Suprapubic skin (tissue), 4 donors: ENCODE results near the gene RPL15. TPM values are rescaled to one million over a fixed set of nuclear protein-coding genes. Genes with fewer than 3 reads are reported as not detected.
"Not testable (repeated sequence)": the region's sequence is repeated elsewhere in the genome, so short reads cannot be mapped to it uniquely, and the experiment has no call there.

Experiments used
- DNase-seq, 2 donors: peaks; one replicate each; pipeline ENCODE4 v3.0.0-alpha.2; 2019; ENCODE audit warnings: low spot score in 2 of 2
- H3K27ac ChIP-seq: fragments of 200-600 bp; sonication (generic); one replicate; pipeline ENCODE4 v1.5.1; 2019
- H3K27me3 ChIP-seq: fragments of 200-600 bp; sonication (generic); one replicate; pipeline ENCODE4 v1.5.1; 2019
- H3K36me3 ChIP-seq: fragments of 200-600 bp; sonication (generic); one replicate; pipeline ENCODE4 v1.5.1; 2019
- H3K4me1 ChIP-seq: fragments of 200-600 bp; sonication (generic); one replicate; pipeline ENCODE4 v1.5.1; 2019
- H3K4me3 ChIP-seq: fragments of 200-600 bp; sonication (generic); one replicate; pipeline ENCODE4 v1.5.1; 2019; ENCODE audit warnings: mild to moderate bottlenecking
- H3K9me3 ChIP-seq: fragments of 200-600 bp; sonication (generic); one replicate; pipeline ENCODE4 v1.5.1; 2019
- CTCF ChIP-seq, 2 donors: fragments of 200-600 bp in 1 of 2; fragments of 450-650 bp in 1 of 2; sonication (generic) in 1 of 2; IDR thresholded peaks; one replicate each; pipeline ENCODE4 v1.5.1; 2016 to 2019; ENCODE audit warnings: antibody characterized with exemption in 2 of 2, mild to moderate bottlenecking in 1 of 2, moderate library complexity in 1 of 2
- EP300 ChIP-seq: sonication (generic); formaldehyde crosslinking; IDR thresholded peaks from one replicate; pipeline ENCODE4 v1.6.1; 2017; ENCODE audit warnings: antibody characterized with exemption
- POLR2A ChIP-seq, 2 donors: fragments of 450-650 bp; IDR thresholded peaks; one replicate each; pipeline ENCODE4 v1.6.1; 2017; ENCODE audit warnings: antibody characterized with exemption in 2 of 2, mild to moderate bottlenecking in 2 of 2, moderate library complexity in 2 of 2
- POLR2AphosphoS5 ChIP-seq, 3 donors: sonication (generic); formaldehyde crosslinking; IDR thresholded peaks; one replicate each; pipeline ENCODE4 v1.6.1; 2017; ENCODE audit warnings: antibody characterized with exemption in 3 of 3
- WGBS: methylation state at CpG from one replicate; pipeline ENCODE4 v1.1.5; 2018; 5-methylcytosine and 5-hydroxymethylcytosine counted together
- total RNA-seq, 4 donors: library from RNA; depleted of rRNA; stranded (reverse); fragments of >200 nt; gene quantifications; one replicate each; pipeline ENCODE4 v1.1.0, GENCODE V29; 2016

RPL15 gene
- total RNA-seq, 4 donors from 2014 or later, result 1,650 to 2,624 (median 2,399) TPM

DNA sequence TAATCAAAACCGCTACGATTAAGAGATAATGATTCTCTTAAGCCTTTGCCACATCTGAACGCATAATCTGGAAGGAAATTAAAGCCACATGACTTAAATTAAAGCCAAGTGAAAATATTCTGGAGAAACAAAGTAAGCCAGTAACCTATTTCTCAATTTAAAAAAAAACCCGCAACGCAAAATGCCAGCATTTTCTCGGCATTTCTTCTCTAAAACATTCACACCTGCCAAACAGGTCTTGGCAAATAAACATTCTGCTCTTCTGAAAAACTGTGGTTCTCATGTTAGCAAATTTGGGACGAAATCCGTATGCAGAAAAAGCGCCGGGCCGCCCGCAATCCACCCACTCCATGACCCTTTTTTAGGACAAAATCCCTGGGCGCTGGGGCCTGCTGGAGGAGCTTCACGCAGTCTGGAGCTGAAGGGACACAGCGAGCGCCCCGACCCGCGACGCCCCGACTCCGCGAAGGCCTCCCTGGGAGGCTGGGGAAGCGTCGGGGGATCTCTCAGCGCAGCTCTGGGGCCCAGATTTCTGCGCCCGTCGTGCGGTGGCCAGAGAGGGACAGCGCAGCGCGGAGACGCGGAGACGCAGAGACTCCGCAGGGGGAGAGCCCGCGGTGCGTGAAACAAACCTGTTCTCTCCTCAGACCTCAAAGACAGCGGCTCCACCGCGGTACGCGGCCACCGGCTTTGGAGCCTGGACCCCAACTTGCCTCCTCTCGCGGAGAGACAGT is 613 bp upstream of the RPL15 start:
- peak; percentile 6 for TF ChIP-seq EP300
- TF ChIP-seq POLR2AphosphoS5 (IDR thresholded peaks at IDR 0.05), result no peak
- peak in 1 of 2 donors; percentile 80 for DNase-seq

DNA sequence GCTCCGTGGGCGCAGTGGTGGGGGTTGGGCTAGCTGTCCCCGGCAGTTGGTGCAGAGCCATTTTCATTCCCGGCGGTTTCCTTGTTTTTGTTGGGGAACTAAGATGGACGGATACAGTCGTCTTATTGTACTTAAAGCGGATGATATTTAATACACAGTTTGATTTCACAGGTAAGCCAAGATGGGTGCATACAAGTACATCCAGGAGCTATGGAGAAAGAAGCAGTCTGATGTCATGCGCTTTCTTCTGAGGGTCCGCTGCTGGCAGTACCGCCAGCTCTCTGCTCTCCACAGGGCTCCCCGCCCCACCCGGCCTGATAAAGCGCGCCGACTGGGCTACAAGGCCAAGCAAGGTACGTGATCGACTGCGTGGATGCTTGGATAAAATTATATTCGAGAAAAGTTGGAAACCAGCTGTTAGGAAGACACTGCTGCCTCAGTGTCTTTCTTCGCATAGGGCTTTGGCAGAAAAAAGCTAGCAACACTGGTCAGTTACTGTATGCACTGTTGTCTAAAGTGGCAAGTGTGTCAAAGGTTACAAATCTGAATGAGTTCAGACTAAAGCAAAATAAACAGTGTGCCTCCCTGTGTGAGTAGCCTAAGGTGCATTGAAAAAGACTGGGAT is 859 bp downstream of the RPL15 start:
- Histone ChIP-seq H3K36me3 (peaks cover 41% of the 10 kb centered on the region), H3K4me3 (peak overlapping the region; percentile 86), H3K27ac (peak overlapping the region; percentile 95), H3K4me1 (peaks cover 38% of the 10 kb centered on the region)
- not testable (repeated sequence) for H3K9me3 ChIP-seq, H3K27me3 ChIP-seq, DNase-seq
- 2% methylated on average over 20 of the region's 21 CpGs for WGBS

More for the DNA sequence above, 613 bp upstream of the RPL15 start:
- no peaks in the 10 kb centered on the region for H3K9me3 ChIP-seq
- H3K27me3 ChIP-seq, result no peaks in the 10 kb centered on the region
- under 1% methylated on average over 45 of the region's 48 CpGs for WGBS
- peak overlapping the region; percentile 95 for H3K27ac ChIP-seq
- peaks cover 38% of the 10 kb centered on the region for H3K4me1 ChIP-seq
- H3K4me3 ChIP-seq, result peak overlapping the region; percentile 86
- H3K36me3 ChIP-seq, result peaks cover 28% of the 10 kb centered on the region

- Histone ChIP-seq H3K27ac (peak overlapping the region; percentile 95), H3K36me3 (peaks cover 42% of the 10 kb centered on the region), H3K4me1 (peaks cover 35% of the 10 kb centered on the region), H3K4me3 (peak overlapping the region; percentile 86)
- WGBS, result 26% methylated on average over 12 of the region's 12 CpGs
- not testable (repeated sequence) for H3K27me3 ChIP-seq, H3K9me3 ChIP-seq, DNase-seq
Measured at GRCh38 chr3:23918331-23918730, 1.4 kb downstream of the RPL15 start.

GRCh38 chr3:23919628-23920027 is 2.7 kb downstream of the RPL15 start:
- 70% methylated on average over 2 of the region's 2 CpGs for WGBS

DNA sequence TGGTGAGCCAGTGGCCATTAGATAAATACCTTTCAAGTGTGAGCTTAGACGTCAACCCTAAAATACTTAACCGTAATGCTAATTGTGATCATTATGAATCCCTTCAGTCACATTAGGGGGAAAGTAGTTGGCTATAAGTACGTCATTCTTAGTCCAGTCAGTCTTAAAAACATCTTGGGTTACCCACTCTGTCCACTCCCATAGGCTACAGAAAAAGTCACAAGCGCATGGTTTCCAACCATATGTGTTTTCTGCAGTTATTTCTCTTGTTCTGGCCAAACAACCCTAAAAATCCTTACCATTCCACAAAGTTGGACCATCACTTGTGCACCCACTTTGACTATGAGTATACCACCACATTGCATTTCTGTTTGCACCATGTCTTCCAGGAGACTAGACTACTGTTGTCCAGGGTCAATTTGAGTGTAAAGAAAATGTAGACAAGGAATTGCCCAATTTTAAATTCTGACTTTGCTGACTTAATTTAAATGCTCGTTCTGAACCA is 3.3 kb downstream of the RPL15 start:
- Histone ChIP-seq H3K4me1 (peaks cover 32% of the 10 kb centered on the region), H3K27me3 (no peaks in the 10 kb centered on the region), H3K36me3 (peaks cover 42% of the 10 kb centered on the region), H3K9me3 (no peaks in the 10 kb centered on the region), H3K27ac (no peak overlapping the region), H3K4me3 (no peak overlapping the region)
- no peak for DNase-seq
- no peak for TF ChIP-seq POLR2A (IDR thresholded peaks at IDR 0.05)
- WGBS, result 85% methylated on average over 5 of the region's 5 CpGs

More at GRCh38 chr3:23919628-23920027, 2.7 kb downstream of the RPL15 start:
- Histone ChIP-seq H3K27ac (no peak overlapping the region), H3K36me3 (peaks cover 42% of the 10 kb centered on the region), H3K27me3 (no peaks in the 10 kb centered on the region), H3K9me3 (no peaks in the 10 kb centered on the region), H3K4me3 (no peak overlapping the region), H3K4me1 (peaks cover 33% of the 10 kb centered on the region)
- DNase-seq, result no peak
- no peak for TF ChIP-seq EP300
- no peak for TF ChIP-seq POLR2AphosphoS5 (IDR thresholded peaks at IDR 0.05)
- TF ChIP-seq POLR2A (IDR thresholded peaks at IDR 0.05), result no peak
- no peak for TF ChIP-seq CTCF (IDR thresholded peaks at IDR 0.05)

GRCh38 chr3:23921052-23921511 is 4.2 kb downstream of the RPL15 start:
- Histone ChIP-seq H3K27me3 (no peaks in the 10 kb centered on the region), H3K9me3 (no peaks in the 10 kb centered on the region), H3K4me1 (peaks cover 23% of the 10 kb centered on the region), H3K4me3 (no peak overlapping the region), H3K27ac (no peak overlapping the region), H3K36me3 (peaks cover 42% of the 10 kb centered on the region)
- 78% methylated on average over 3 of the region's 3 CpGs for WGBS
- TF ChIP-seq POLR2AphosphoS5 (IDR thresholded peaks at IDR 0.05), result no peak
- TF ChIP-seq POLR2A (IDR thresholded peaks at IDR 0.05), result no peak
- TF ChIP-seq CTCF (IDR thresholded peaks at IDR 0.05), result no peak
- no peak for TF ChIP-seq EP300
- DNase-seq, result peak in 1 of 2 donors; percentile 41

GRCh38 chr3:23923786-23924185 is 6.9 kb downstream of the RPL15 start:
- 92% methylated on average over 2 of the region's 2 CpGs for WGBS
- Histone ChIP-seq H3K27me3 (no peaks in the 10 kb centered on the region), H3K4me1 (peaks cover 24% of the 10 kb centered on the region), H3K4me3 (no peak overlapping the region), H3K36me3 (peaks cover 36% of the 10 kb centered on the region), H3K9me3 (no peaks in the 10 kb centered on the region), H3K27ac (no peak overlapping the region)
- no peak for DNase-seq
- no peak for TF ChIP-seq POLR2AphosphoS5 (IDR thresholded peaks at IDR 0.05)
- no peak for TF ChIP-seq CTCF (IDR thresholded peaks at IDR 0.05)
- TF ChIP-seq POLR2A (IDR thresholded peaks at IDR 0.05), result no peak
- TF ChIP-seq EP300, result no peak
